ENCODE data around the gene STX5. TPM values are rescaled to one million over a fixed set of nuclear protein-coding genes. Genes with fewer than 3 reads are reported as not detected.

The STX5 gene
- total and polyA plus RNA-seq, 7 donors = 16.0 to 24.6 (median 21.0) TPM

GRCh38 chr11:62858201-62858600, 26.4 kb upstream of the STX5 start:
- Histone ChIP-seq H3K4me1 (peaks cover 19% of the 10 kb centered on the region), H3K9me3 (no peaks in the 10 kb centered on the region), H3K27me3 (ENCODE audit: insufficient read depth in 3 of 3, low read length in 2 of 3) (no peaks in the 10 kb centered on the region), H3K4me3 (no peak overlapping the region), H3K36me3 (ENCODE audit: insufficient read depth in 1 of 2, low read depth in 1 of 2) (peaks cover 12 to 20% of the 10 kb centered on the region in 2 donors), H3K27ac (no peak overlapping the region)
- intact Hi-C loops (cut with DNase I) = loop anchor here in 1 of 2 donors (10.0 kb wide), 1 partner anchor 283 kb away; the partner anchor contains the start of gene EEF1G
- WGBS, 3 donors = 73 to 81% (median 77%) methylated on average over 7 of the region's 7 CpGs
- DNase-seq (no peak), ATAC-seq (no peak)
- no peak for TF ChIP-seq CTCF (IDR thresholded peaks at IDR 0.05)

GRCh38 chr11:62857541-62857982, 25.7 kb upstream of the STX5 start:
- peaks cover 23% of the 10 kb centered on the region for H3K4me1 ChIP-seq
- H3K27ac ChIP-seq = no peak overlapping the region
- DNase-seq = no peak
- no peaks in the 10 kb centered on the region for H3K27me3 ChIP-seq (ENCODE audit: insufficient read depth in 3 of 3, low read length in 2 of 3)
- peaks cover 14 to 26% of the 10 kb centered on the region in 2 donors for H3K36me3 ChIP-seq (ENCODE audit: insufficient read depth in 1 of 2, low read depth in 1 of 2)
- H3K4me3 ChIP-seq = no peak overlapping the region
- no peak for ATAC-seq
- no peaks in the 10 kb centered on the region for H3K9me3 ChIP-seq
- no peak for TF ChIP-seq CTCF (IDR thresholded peaks at IDR 0.05)
- WGBS, 3 donors = 63 to 78% (median 75%) methylated on average over 2 of the region's 2 CpGs
- intact Hi-C loops (cut with DNase I) = loop anchor here in 1 of 2 donors (10.0 kb wide), 1 partner anchor 283 kb away; the partner anchor contains the start of gene EEF1G

- Histone ChIP-seq H3K4me3 (peak overlapping the region; percentile 91), H3K36me3 (ENCODE audit: insufficient read depth in 1 of 2, low read depth in 1 of 2) (peaks cover 14 to 37% of the 10 kb centered on the region in 2 donors), H3K9me3 (no peaks in the 10 kb centered on the region), H3K27me3 (ENCODE audit: insufficient read depth in 3 of 3, low read length in 2 of 3) (no peaks in the 10 kb centered on the region), H3K27ac (peak overlapping the region; percentile 89), H3K4me1 (peaks cover 23% of the 10 kb centered on the region)
- peak in 1 of 4 donors; percentile 2 for ATAC-seq
- no peak for DNase-seq
- TF ChIP-seq CTCF (IDR thresholded peaks at IDR 0.05) = no peak
- intact Hi-C loops (cut with DNase I) = loop anchor here in 1 of 2 donors (10.0 kb wide), 1 partner anchor 282 kb away; the partner anchor contains the start of gene EEF1G
- WGBS, 3 donors = 6 to 10% (median 9%) methylated on average over 20 of the region's 20 CpGs
These were observed 24.6 kb upstream of the STX5 start for GRCh38 chr11:62856333-62856895.

GRCh38 chr11:62855571-62856332, 23.9 kb upstream of the STX5 start:
- 0 to 1% (median 0%) methylated on average over 54 of the region's 54 CpGs for WGBS, 3 donors

More at GRCh38 chr11:62855571-62856332, 23.9 kb upstream of the STX5 start:
- ATAC-seq = peak; percentile 97 to 99 (median 98)
- Histone ChIP-seq H3K27me3 (ENCODE audit: insufficient read depth in 3 of 3, low read length in 2 of 3) (no peaks in the 10 kb centered on the region), H3K4me3 (peak overlapping the region; percentile 91), H3K36me3 (ENCODE audit: insufficient read depth in 1 of 2, low read depth in 1 of 2) (peaks cover 14 to 43% of the 10 kb centered on the region in 2 donors), H3K27ac (peak overlapping the region; percentile 89), H3K9me3 (no peaks in the 10 kb centered on the region), H3K4me1 (peaks cover 23% of the 10 kb centered on the region)
- no peak for TF ChIP-seq CTCF (IDR thresholded peaks at IDR 0.05)
- intact Hi-C loops (cut with DNase I) = loop anchor here in 1 of 2 donors (10.0 kb wide), 1 partner anchor 281 kb away; the partner anchor contains the start of gene EEF1G
- DNase-seq = peak; percentile 96 to 98
